ENCODE results near the gene TUBGCP2. TPM values are rescaled to one million over a fixed set of nuclear protein-coding genes. Genes with fewer than 3 reads are reported as not detected.

The TUBGCP2 gene
- total and polyA plus RNA-seq, 2 of the 13 experiments (the other 11 are each of a cell fraction or from before 2014, with no cell fraction given): 21.3 to 34.5 TPM

DNA sequence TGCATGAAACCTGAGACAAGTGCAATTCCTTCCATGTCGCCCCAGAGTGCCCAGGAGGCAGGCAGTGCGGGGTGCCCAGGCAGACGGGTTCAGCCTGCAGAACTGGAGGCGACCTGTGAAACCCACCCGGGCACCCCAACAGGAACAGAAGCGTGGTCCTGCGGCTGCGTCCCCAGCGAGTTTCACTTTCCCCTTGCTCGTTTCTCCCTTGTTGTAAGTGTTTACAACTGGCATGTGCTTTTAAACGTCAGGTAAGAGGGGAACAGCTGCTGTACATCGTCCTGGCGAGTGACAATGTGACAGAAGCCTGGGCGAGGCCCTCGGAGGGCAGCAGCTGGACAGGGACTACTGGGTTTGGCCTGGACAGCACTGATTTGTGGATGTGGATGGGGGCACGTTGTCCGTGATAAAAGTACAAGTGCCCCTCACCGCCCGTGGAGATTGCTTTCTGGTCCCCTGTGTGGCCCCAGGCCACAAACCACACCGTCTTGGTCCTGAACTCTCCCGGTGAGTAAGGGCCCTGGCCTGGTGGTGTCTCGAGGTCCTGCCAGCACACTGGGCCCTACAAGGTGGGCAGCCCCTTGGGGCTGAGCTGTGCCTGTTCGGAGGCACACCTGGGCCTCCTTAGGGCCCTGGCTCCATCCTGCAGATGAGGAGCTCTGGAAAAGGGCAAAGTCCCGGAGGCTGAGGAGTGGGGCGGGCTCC lies 67.0 kb downstream of the TUBGCP2 start:
- DNase-seq (ENCODE audit: low spot score) (no peak), ATAC-seq (no peak), FAIRE-seq (no peak)
- H3K9me3 ChIP-seq (ENCODE audit: low read length): no peaks in the 10 kb centered on the region
- no peak overlapping the region for H3K4me3 ChIP-seq (replicated peaks in 1 of 3; ENCODE audit: insufficient read depth in 1 of 3, low read depth in 2 of 3, low read length in 3 of 3)
- H3K27ac ChIP-seq (ENCODE audit: extremely low read length, insufficient read depth, low read length): no peak overlapping the region
- no peaks in the 10 kb centered on the region for H3K79me2 ChIP-seq (ENCODE audit: insufficient read depth, low read length)
- TF ChIP-seq, protein P1, sequence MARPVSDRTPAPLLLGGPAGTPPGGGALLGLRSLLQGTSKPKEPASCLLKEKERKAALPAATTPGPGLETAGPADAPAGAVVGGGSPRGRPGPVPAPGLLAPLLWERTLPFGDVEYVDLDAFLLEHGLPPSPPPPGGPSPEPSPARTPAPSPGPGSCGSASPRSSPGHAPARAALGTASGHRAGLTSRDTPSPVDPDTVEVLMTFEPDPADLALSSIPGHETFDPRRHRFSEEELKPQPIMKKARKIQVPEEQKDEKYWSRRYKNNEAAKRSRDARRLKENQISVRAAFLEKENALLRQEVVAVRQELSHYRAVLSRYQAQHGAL (CRISPR knock-in tag; IDR thresholded peaks at IDR 0.05; ENCODE audit: not compliant biosample characterization): no peak
- TF ChIP-seq SNRNP70 (IDR thresholded peaks at IDR 0.05; ENCODE audit: low read depth, low read length) (no peak), SP5 (CRISPR knock-in tag; IDR thresholded peaks at IDR 0.05; ENCODE audit: borderline replicate concordance, low read depth) (no peak), ZNF543 (CRISPR knock-in tag; IDR thresholded peaks at IDR 0.05) (no peak), MAF1 (CRISPR knock-in tag; IDR thresholded peaks at IDR 0.05; ENCODE audit: borderline replicate concordance) (no peak), KLF11 (CRISPR knock-in tag; IDR thresholded peaks at IDR 0.05) (no peak)
- TF ChIP-seq, protein P2, sequence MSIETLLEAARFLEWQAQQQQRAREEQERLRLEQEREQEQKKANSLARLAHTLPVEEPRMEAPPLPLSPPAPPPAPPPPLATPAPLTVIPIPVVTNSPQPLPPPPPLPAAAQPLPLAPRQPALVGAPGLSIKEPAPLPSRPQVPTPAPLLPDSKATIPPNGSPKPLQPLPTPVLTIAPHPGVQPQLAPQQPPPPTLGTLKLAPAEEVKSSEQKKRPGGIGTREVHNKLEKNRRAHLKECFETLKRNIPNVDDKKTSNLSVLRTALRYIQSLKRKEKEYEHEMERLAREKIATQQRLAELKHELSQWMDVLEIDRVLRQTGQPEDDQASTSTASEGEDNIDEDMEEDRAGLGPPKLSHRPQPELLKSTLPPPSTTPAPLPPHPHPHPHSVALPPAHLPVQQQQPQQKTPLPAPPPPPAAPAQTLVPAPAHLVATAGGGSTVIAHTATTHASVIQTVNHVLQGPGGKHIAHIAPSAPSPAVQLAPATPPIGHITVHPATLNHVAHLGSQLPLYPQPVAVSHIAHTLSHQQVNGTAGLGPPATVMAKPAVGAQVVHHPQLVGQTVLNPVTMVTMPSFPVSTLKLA (IDR thresholded peaks at IDR 0.05): peak; percentile 36; the same call in 1 of the 2 replicates
- TF ChIP-seq, protein P3, sequence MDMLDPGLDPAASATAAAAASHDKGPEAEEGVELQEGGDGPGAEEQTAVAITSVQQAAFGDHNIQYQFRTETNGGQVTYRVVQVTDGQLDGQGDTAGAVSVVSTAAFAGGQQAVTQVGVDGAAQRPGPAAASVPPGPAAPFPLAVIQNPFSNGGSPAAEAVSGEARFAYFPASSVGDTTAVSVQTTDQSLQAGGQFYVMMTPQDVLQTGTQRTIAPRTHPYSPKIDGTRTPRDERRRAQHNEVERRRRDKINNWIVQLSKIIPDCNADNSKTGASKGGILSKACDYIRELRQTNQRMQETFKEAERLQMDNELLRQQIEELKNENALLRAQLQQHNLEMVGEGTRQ (IDR thresholded peaks at IDR 0.05; ENCODE audit: low read depth, low read length): no peak
- TF ChIP-seq, protein P3 (CRISPR knock-in tag; IDR thresholded peaks at IDR 0.05; ENCODE audit: borderline replicate concordance): no peak
- intact Hi-C loops (cut with micrococcal nuclease; ENCODE audit: unreplicated experiment) (no loop called here), in situ Hi-C loops (cut with HindIII; ENCODE audit: extremely low pct_ligation_motif_present, low pct_unique_long_range_greater_than_20kb) (no loop called here)
- CTCF ChIA-PET (ENCODE audit: low intra/inter-chr PET ratio, low total read pairs): no interaction called here
- peaks cover 18 to 69% of the 10 kb centered on the region in 2 experiments for H3K27me3 ChIP-seq (ENCODE audit: control insufficient read depth in 1 of 2, insufficient read depth in 2 of 2, low read length in 2 of 2)
- H3K4me1 ChIP-seq (ENCODE audit: insufficient read depth, low read length): peaks cover 18% of the 10 kb centered on the region
- H2AFZ ChIP-seq (ENCODE audit: low read length): no peak overlapping the region
- no peaks in the 10 kb centered on the region for H4K20me1 ChIP-seq (ENCODE audit: insufficient read depth, low read length)
- POLR2A ChIA-PET: no interaction called here
- no TSS peak for BruUV-seq (replicated peaks)
- H3K36me3 ChIP-seq (replicated peaks in 1 of 2; ENCODE audit: control insufficient read depth in 1 of 2, insufficient read depth in 2 of 2, low read length in 2 of 2): no peaks in the 10 kb centered on the region
- no peak overlapping the region for H3K9ac ChIP-seq (ENCODE audit: insufficient read depth, low read depth, low read length)
- H3K4me2 ChIP-seq (ENCODE audit: low read depth, low read length): peak overlapping the region; percentile 18; the same call in 1 of the 2 replicates
- WGBS (ENCODE audit: low lambda C conversion rate): 9% methylated on average over 14 of the region's 25 CpGs
